K562 (cell line): Measurements from ENCODE around the gene SMARCC1. TPM values are rescaled to one million over a fixed set of nuclear protein-coding genes. Genes with fewer than 3 reads are reported as not detected.

Source experiments
- ATAC-seq: fragments of 200-7000 bp; cut with Tn5 transposase; 3 replicates; pipeline ENCODE4 v1.9.1; 2020; ENCODE audit warnings: moderate library complexity
- BruUV-seq: library from RNA; stranded (reverse); fragments of 400-500 nt; replicated peaks from 2 replicates; lab custom pipeline; 2021; lab: Mats Ljungman, UMichigan
- CTCF ChIA-PET: fragments of 300-600 bp; formaldehyde crosslinking; extraction: SDS; loops from one replicate; lab custom pipeline; 2021; ENCODE audit warnings: low intra/inter-chr PET ratio; lab: Yijun Ruan, JAX
- POLR2A ChIA-PET: fragments of 300-600, 350-650 bp; sonication (Branson Sonifier 250); formaldehyde crosslinking; extraction: SDS; loops from one replicate; lab custom pipeline; 2021; ENCODE audit warnings: antibody characterized with exemption, inconsistent platforms; lab: Yijun Ruan, JAX
- DNase-seq, 4 experiments: peaks; one replicate each; pipeline versions ENCODE4 v3.0.0 to v3.0.0-alpha.2; 2011 to 2018; ENCODE audit warnings: low spot score in 3 of 4, mixed read lengths in 3 of 4; ENCODE audit errors: extremely low read depth in 1 of 4
- FAIRE-seq: peaks from 2 replicates; lab custom pipeline; 2011; peaks lifted over from hg19 to GRCh38; lab: Jason Lieb, UNC
- H2AFZ ChIP-seq: 2 replicates; pipeline ENCODE4 v1.6.0; 2011; ENCODE audit warnings: low read depth, low read length, control low read depth, inconsistent platforms
- H3K27ac ChIP-seq: fragments of 200-600 bp; 3 replicates; pipeline ENCODE4 v1.8.0; 2011; ENCODE audit warnings: low read depth, mild to moderate bottlenecking, control low read depth, inconsistent platforms, low read length, moderate library complexity, mixed read lengths; ENCODE audit errors: extremely low read depth
- H3K27me3 ChIP-seq, 2 experiments: fragments of 300-600 bp in 1 of 2; 2 replicates in 1 of 2; 3 replicates in 1 of 2; pipeline versions ENCODE4 v1.6.0 to v1.8.0; 2011; ENCODE audit warnings: inconsistent platforms in 2 of 2, low read length in 2 of 2, mild to moderate bottlenecking in 1 of 2, mixed read lengths in 1 of 2, moderate library complexity in 1 of 2; ENCODE audit not compliant: control insufficient read depth in 2 of 2, insufficient read depth in 2 of 2
- H3K36me3 ChIP-seq: fragments of 300-600 bp; 3 replicates; pipeline ENCODE4 v1.8.0; 2011; ENCODE audit warnings: mild to moderate bottlenecking, low read length, inconsistent platforms; ENCODE audit not compliant: control insufficient read depth, insufficient read depth
- H3K4me1 ChIP-seq, 2 experiments: fragments of 200-600 bp in 1 of 2; replicated peaks in 1 of 2; 2 replicates in 1 of 2; 3 replicates in 1 of 2; pipeline versions ENCODE4 v1.5.1 to v1.8.0; 2011; ENCODE audit warnings: inconsistent platforms in 2 of 2, low read length in 2 of 2, mild to moderate bottlenecking in 1 of 2, mixed read lengths in 1 of 2, moderate library complexity in 1 of 2; ENCODE audit not compliant: control insufficient read depth in 2 of 2, insufficient read depth in 2 of 2
- H3K4me2 ChIP-seq: 2 replicates; pipeline ENCODE4 v1.6.1; 2011; ENCODE audit warnings: low read length, control low read depth, inconsistent platforms, mixed read lengths; ENCODE audit not compliant: insufficient read depth
- H3K4me3 ChIP-seq: fragments of 200-600 bp; sonication (generic), shearing (Covaris generic); 2 replicates; pipeline ENCODE4 v1.5.1; 2016; ENCODE audit warnings: control low read depth, inconsistent platforms
- H3K79me2 ChIP-seq: fragments of 200-600 bp; 3 replicates; pipeline ENCODE4 v1.8.0; 2011; ENCODE audit warnings: low read length, inconsistent platforms; ENCODE audit not compliant: control insufficient read depth, insufficient read depth
- H3K9ac ChIP-seq, 2 experiments: 2 replicates each; pipeline versions ENCODE4 v1.6.0 to v1.6.1; 2011; ENCODE audit warnings: low read depth in 2 of 2, low read length in 2 of 2, control low read depth in 1 of 2, inconsistent platforms in 1 of 2, mild to moderate bottlenecking in 1 of 2, mixed read lengths in 1 of 2; ENCODE audit not compliant: insufficient read depth in 1 of 2
- H3K9me1 ChIP-seq: one replicate; pipeline ENCODE4 v1.6.0; 2011; ENCODE audit warnings: inconsistent platforms, mild to moderate bottlenecking, low read length, moderate library complexity; ENCODE audit not compliant: control insufficient read depth, insufficient read depth
- H3K9me3 ChIP-seq: replicated peaks from 2 replicates; pipeline ENCODE4 v1.5.1; 2011; ENCODE audit warnings: low read depth, low read length, inconsistent platforms; ENCODE audit not compliant: control insufficient read depth, insufficient read depth
- H4K20me1 ChIP-seq: replicated peaks from 2 replicates; pipeline ENCODE4 v1.6.1; 2011; ENCODE audit warnings: low read length, inconsistent platforms, mixed read lengths; ENCODE audit not compliant: control insufficient read depth, insufficient read depth
- ATF7 ChIP-seq: fragments of 450-650 bp; IDR thresholded peaks from 2 replicates; pipeline ENCODE4 v1.7.1; 2014; ENCODE audit warnings: mild to moderate bottlenecking, moderate library complexity
- RBM15 ChIP-seq: fragments of 200-400 bp; formaldehyde crosslinking; IDR thresholded peaks from 2 replicates; pipeline ENCODE4 v1.6.1; 2018; ENCODE audit warnings: mild to moderate bottlenecking, low read length, moderate library complexity; ENCODE audit not compliant: insufficient read depth
- SLC30A9 ChIP-seq: fragments of 250-450 bp; sonication (Bioruptor Pico); IDR thresholded peaks from 2 replicates; pipeline ENCODE4 v1.8.0; 2022; ENCODE audit warnings: mild to moderate bottlenecking, moderate library complexity
- SPI1 ChIP-seq: IDR thresholded peaks from 2 replicates; pipeline ENCODE4 v1.6.1; 2011; ENCODE audit warnings: low read depth, low read length, control low read depth, borderline replicate concordance
- in situ Hi-C: fragments of 300-500 bp; cut with MboI; formaldehyde crosslinking; loops from 4 replicates; pipeline ENCODE4 v1.15.0; 2018; ENCODE audit warnings: inconsistent platforms, mixed read lengths
- intact Hi-C: fragments of 100-400 bp; cut with micrococcal nuclease; formaldehyde crosslinking; loops from 2 replicates; pipeline ENCODE4 v1.14.2; 2022
- polyA plus RNA-seq, 8 experiments: library from polyadenylated mRNA; depleted of rRNA in 4 of 8; stranded (reverse) in 5 of 8; unstranded in 3 of 8; fragments of >200 nt; fragmentation: Nextera tagmentation in 2 of 8; fragmentation: Illumina TruSeq in 1 of 8; extraction: Ambion mirVana in 2 of 8; extraction: Trizol in 1 of 8; gene quantifications; 2 replicates each; pipeline versions ENCODE4 v1.2.1 to v1.2.3, GENCODE V29; 2011 to 2014; ENCODE audit warnings: inconsistent platforms in 1 of 8, missing spikeins in 1 of 8
- total RNA-seq, 7 experiments: library from RNA; depleted of rRNA in 6 of 7; stranded (reverse); fragments of >200 nt in 6 of 7; fragmentation: Illumina TruSeq in 2 of 7; extraction: Trizol in 2 of 7; gene quantifications; 2 replicates each; pipeline versions ENCODE4 v1.2.1 to v1.2.3, GENCODE V29; 2011 to 2021; ENCODE audit warnings: low replicate concordance in 1 of 7
- TF ChIP-seq, protein P1 (sequence below): fragments of 450-650 bp; IDR thresholded peaks from 2 replicates; pipeline ENCODE4 v1.6.1; 2017; ENCODE audit warnings: antibody characterized with exemption, mild to moderate bottlenecking
- TF ChIP-seq, protein P2 (sequence below): fragments of 450-650 bp; formaldehyde crosslinking; IDR thresholded peaks from 2 replicates; pipeline ENCODE4 v1.4.0; 2020; ENCODE audit warnings: mild to moderate bottlenecking
- TF ChIP-seq, protein P3 (sequence below): fragments of 250-450 bp; sonication (Bioruptor Pico); IDR thresholded peaks from 2 replicates; pipeline ENCODE4 v1.4.0; 2020; ENCODE audit warnings: mild to moderate bottlenecking, moderate library complexity, borderline replicate concordance
- TF ChIP-seq, protein P4 (sequence below), 2 experiments: fragments of 450-650 bp in 1 of 2; sonication (generic) in 1 of 2; formaldehyde crosslinking in 1 of 2; IDR thresholded peaks in 1 of 2; conservative IDR thresholded peaks in 1 of 2; 2 replicates each; pipeline versions ENCODE4 v1.6.1 to v1.8.1; 2016 to 2023; ENCODE audit warnings: mild to moderate bottlenecking in 2 of 2, moderate library complexity in 2 of 2, inconsistent platforms in 1 of 2, missing genetic modification reagents in 1 of 2

SMARCC1 gene
- total and polyA plus RNA-seq, 9 of the 15 experiments (the other 6 are each of a cell fraction or from before 2014, with no cell fraction given) = 20.7 to 199 (median 66.0) TPM

DNA sequence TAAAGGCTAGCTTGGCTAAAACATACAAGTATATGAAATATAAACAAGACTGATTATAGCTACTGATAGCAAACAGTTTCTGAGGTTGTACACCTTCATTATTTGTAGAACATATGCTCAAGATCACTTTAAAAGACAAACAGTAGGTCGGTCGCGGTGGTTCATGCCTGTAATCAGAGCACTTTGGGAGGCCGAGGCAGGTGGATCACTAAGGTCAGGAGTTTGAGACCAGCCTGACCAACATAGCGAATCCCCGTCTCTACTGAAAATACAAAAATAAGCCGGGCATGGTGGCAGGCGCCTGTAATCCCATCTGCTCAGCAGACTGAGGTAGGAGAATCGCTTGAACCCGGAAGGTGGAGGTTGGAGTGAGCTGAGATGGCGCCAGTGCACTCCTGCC, 80.3 kb downstream of the SMARCC1 start (continued):
- TF ChIP-seq, protein P1, sequence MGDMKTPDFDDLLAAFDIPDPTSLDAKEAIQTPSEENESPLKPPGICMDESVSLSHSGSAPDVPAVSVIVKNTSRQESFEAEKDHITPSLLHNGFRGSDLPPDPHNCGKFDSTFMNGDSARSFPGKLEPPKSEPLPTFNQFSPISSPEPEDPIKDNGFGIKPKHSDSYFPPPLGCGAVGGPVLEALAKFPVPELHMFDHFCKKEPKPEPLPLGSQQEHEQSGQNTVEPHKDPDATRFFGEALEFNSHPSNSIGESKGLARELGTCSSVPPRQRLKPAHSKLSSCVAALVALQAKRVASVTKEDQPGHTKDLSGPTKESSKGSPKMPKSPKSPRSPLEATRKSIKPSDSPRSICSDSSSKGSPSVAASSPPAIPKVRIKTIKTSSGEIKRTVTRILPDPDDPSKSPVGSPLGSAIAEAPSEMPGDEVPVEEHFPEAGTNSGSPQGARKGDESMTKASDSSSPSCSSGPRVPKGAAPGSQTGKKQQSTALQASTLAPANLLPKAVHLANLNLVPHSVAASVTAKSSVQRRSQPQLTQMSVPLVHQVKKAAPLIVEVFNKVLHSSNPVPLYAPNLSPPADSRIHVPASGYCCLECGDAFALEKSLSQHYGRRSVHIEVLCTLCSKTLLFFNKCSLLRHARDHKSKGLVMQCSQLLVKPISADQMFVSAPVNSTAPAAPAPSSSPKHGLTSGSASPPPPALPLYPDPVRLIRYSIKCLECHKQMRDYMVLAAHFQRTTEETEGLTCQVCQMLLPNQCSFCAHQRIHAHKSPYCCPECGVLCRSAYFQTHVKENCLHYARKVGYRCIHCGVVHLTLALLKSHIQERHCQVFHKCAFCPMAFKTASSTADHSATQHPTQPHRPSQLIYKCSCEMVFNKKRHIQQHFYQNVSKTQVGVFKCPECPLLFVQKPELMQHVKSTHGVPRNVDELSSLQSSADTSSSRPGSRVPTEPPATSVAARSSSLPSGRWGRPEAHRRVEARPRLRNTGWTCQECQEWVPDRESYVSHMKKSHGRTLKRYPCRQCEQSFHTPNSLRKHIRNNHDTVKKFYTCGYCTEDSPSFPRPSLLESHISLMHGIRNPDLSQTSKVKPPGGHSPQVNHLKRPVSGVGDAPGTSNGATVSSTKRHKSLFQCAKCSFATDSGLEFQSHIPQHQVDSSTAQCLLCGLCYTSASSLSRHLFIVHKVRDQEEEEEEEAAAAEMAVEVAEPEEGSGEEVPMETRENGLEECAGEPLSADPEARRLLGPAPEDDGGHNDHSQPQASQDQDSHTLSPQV = no peak

DNA sequence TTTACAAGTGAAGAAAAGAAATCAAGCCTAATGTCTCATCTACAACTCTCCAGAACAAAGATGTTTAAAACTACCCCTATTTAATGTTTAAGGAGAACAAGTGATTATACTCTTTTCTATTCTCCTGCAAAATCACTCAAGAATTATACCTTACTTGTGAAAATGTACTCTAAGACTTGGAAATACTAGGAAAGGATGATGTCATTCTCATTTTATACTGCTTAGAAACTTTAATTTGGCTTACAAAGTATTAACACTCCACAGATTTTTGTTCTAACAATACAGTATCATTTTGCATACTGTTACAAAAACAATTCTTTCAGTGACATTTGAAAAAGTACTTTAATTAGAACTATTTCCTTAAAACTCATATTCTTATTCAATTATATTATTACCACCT, 89.5 kb downstream of the SMARCC1 start:
- H3K36me3 ChIP-seq = peaks cover 86% of the 10 kb centered on the region
- no peak overlapping the region for H3K4me2 ChIP-seq
- H3K27ac ChIP-seq = no peak overlapping the region
- ChIA-PET POLR2A (interaction anchor here (0.8 kb wide), 1 partner anchor 11 kb away, joined by 3 read pairs; no protein-coding TSS in a partner anchor), CTCF (no interaction called here)
- no peaks in the 10 kb centered on the region for H3K27me3 ChIP-seq
- no peak overlapping the region for H3K4me3 ChIP-seq
- H3K9ac ChIP-seq = no peak overlapping the region
- no peaks in the 10 kb centered on the region for H3K4me1 ChIP-seq
- H2AFZ ChIP-seq = no peak overlapping the region
- in situ Hi-C loops = no loop called here
- no peaks in the 10 kb centered on the region for H4K20me1 ChIP-seq
- DNase-seq = no peak
- H3K79me2 ChIP-seq = no peaks in the 10 kb centered on the region
- TF ChIP-seq, protein P2, sequence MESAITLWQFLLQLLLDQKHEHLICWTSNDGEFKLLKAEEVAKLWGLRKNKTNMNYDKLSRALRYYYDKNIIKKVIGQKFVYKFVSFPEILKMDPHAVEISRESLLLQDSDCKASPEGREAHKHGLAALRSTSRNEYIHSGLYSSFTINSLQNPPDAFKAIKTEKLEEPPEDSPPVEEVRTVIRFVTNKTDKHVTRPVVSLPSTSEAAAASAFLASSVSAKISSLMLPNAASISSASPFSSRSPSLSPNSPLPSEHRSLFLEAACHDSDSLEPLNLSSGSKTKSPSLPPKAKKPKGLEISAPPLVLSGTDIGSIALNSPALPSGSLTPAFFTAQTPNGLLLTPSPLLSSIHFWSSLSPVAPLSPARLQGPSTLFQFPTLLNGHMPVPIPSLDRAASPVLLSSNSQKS = no peak
- TF ChIP-seq, protein P3, sequence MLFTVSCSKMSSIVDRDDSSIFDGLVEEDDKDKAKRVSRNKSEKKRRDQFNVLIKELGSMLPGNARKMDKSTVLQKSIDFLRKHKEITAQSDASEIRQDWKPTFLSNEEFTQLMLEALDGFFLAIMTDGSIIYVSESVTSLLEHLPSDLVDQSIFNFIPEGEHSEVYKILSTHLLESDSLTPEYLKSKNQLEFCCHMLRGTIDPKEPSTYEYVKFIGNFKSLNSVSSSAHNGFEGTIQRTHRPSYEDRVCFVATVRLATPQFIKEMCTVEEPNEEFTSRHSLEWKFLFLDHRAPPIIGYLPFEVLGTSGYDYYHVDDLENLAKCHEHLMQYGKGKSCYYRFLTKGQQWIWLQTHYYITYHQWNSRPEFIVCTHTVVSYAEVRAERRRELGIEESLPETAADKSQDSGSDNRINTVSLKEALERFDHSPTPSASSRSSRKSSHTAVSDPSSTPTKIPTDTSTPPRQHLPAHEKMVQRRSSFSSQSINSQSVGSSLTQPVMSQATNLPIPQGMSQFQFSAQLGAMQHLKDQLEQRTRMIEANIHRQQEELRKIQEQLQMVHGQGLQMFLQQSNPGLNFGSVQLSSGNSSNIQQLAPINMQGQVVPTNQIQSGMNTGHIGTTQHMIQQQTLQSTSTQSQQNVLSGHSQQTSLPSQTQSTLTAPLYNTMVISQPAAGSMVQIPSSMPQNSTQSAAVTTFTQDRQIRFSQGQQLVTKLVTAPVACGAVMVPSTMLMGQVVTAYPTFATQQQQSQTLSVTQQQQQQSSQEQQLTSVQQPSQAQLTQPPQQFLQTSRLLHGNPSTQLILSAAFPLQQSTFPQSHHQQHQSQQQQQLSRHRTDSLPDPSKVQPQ = no peak
- TF ChIP-seq SLC30A9 (CRISPR knock-in tag) (no peak), RBM15 (no peak), SPI1 (no peak), ATF7 (peak; percentile 24; the same call in 1 of the 2 replicates)
- TF ChIP-seq, protein P4, sequence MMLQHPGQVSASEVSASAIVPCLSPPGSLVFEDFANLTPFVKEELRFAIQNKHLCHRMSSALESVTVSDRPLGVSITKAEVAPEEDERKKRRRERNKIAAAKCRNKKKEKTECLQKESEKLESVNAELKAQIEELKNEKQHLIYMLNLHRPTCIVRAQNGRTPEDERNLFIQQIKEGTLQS (IDR thresholded peaks at IDR 0.05) = peak; percentile 58
- TF ChIP-seq, protein P4 (CRISPR knock-in tag; conservative IDR thresholded peaks at IDR 0.05) = no peak
- ATAC-seq = no peak
- no peak for FAIRE-seq
- no TSS peak for BruUV-seq
- intact Hi-C loops = no loop called here
- H3K9me3 ChIP-seq = no peaks in the 10 kb centered on the region
- no peaks in the 10 kb centered on the region for H3K9me1 ChIP-seq
